PC-9 (cell line): ENCODE measurements around the gene FERMT1. TPM values are rescaled to one million over a fixed set of nuclear protein-coding genes. Genes with fewer than 3 reads are reported as not detected.

ENCODE experiments used
- BruUV-seq: library from RNA; stranded (reverse); fragments of 400-500 nt; replicated peaks from 2 replicates; lab custom pipeline; 2021; lab: Mats Ljungman, UMichigan
- CTCF ChIA-PET: fragments of 300-600 bp; sonication (Branson Sonifier 250); formaldehyde crosslinking; loops from one replicate; lab custom pipeline; 2022; ENCODE audit warnings: antibody characterized with exemption; lab: Charles Lee
- POLR2A ChIA-PET: fragments of 300-600 bp; sonication (Branson Sonifier 250); formaldehyde crosslinking; loops from one replicate; lab custom pipeline; 2022; ENCODE audit warnings: antibody characterized with exemption; ENCODE audit not compliant: unreplicated experiment; lab: Charles Lee
- DNase-seq, 2 experiments: peaks; one replicate each; pipeline versions ENCODE4 v3.0.0 to v3.0.0-alpha.2; 2015 to 2022; ENCODE audit warnings: mixed read lengths in 1 of 2
- H2AFZ ChIP-seq: fragments of 200-600 bp; sonication (generic); 2 replicates; pipeline ENCODE4 v1.8.1; 2017; ENCODE audit warnings: antibody characterized with exemption
- H3F3A ChIP-seq: fragments of 200-600 bp; sonication (generic); 2 replicates; pipeline ENCODE4 v1.8.1; 2017; ENCODE audit warnings: antibody characterized with exemption, mild to moderate bottlenecking, low read depth; ENCODE audit not compliant: insufficient read depth
- H3K27ac ChIP-seq: fragments of 200-600 bp; sonication (generic); 2 replicates; pipeline ENCODE4 v1.6.1; 2016; ENCODE audit warnings: mixed run types
- H3K27me3 ChIP-seq: fragments of 200-600 bp; sonication (generic); 2 replicates; pipeline ENCODE4 v1.6.1; 2016; ENCODE audit warnings: low read depth, mixed run types; ENCODE audit not compliant: insufficient read depth
- H3K36me3 ChIP-seq: fragments of 200-600 bp; sonication (generic); 2 replicates; pipeline ENCODE4 v1.6.1; 2016; ENCODE audit warnings: low read depth, mixed run types
- H3K4me1 ChIP-seq: fragments of 200-600 bp; sonication (generic); replicated peaks from 2 replicates; pipeline ENCODE4 v1.6.1; 2016; ENCODE audit warnings: mixed run types; ENCODE audit not compliant: insufficient read depth
- H3K4me2 ChIP-seq: fragments of 200-600 bp; sonication (generic); 2 replicates; pipeline ENCODE4 v1.6.1; 2017; ENCODE audit warnings: mixed run types
- H3K4me3 ChIP-seq: fragments of 200-600 bp; sonication (generic); 2 replicates; pipeline ENCODE4 v1.6.1; 2016; ENCODE audit warnings: mixed run types
- H3K79me2 ChIP-seq: fragments of 200-600 bp; sonication (generic); 2 replicates; pipeline ENCODE4 v1.6.1; 2017; ENCODE audit warnings: low read depth, mixed run types
- H3K9me2 ChIP-seq: fragments of 200-600 bp; sonication (generic); 2 replicates; pipeline ENCODE4 v1.8.1; 2017; ENCODE audit warnings: mild to moderate bottlenecking; ENCODE audit not compliant: insufficient read depth
- H3K9me3 ChIP-seq: fragments of 200-600 bp; sonication (generic); 2 replicates; pipeline ENCODE4 v1.8.1; 2016; ENCODE audit warnings: low read depth; ENCODE audit not compliant: insufficient read depth
- H4K20me1 ChIP-seq: fragments of 200-600 bp; sonication (generic); 2 replicates; pipeline ENCODE4 v1.8.1; 2017; ENCODE audit not compliant: insufficient read depth
- CTCF ChIP-seq: fragments of 200-600 bp; sonication (generic); conservative IDR thresholded peaks from 2 replicates; pipeline ENCODE4 v1.6.1; 2017; ENCODE audit warnings: mixed run types, antibody characterized with exemption, mild to moderate bottlenecking, moderate library complexity
- EZH2 ChIP-seq: fragments of 200-600 bp; sonication (generic); IDR thresholded peaks from 2 replicates; pipeline ENCODE4 v1.8.0; 2017; ENCODE audit warnings: antibody characterized with exemption, low read depth
- intact Hi-C: fragments of 100-400 bp; cut with micrococcal nuclease; formaldehyde crosslinking; loops from one replicate; pipeline ENCODE4 v1.10.0; 2022; ENCODE audit not compliant: unreplicated experiment
- total RNA-seq: library from RNA; stranded (reverse); gene quantifications from 2 replicates; pipeline ENCODE4 v1.2.3, GENCODE V29; 2021

The FERMT1 gene
- total RNA-seq, 1 experiment from 2014 or later, result 20.6 TPM

- H2AFZ ChIP-seq, result no peak overlapping the region
- H3K9me3 ChIP-seq, result no peaks in the 10 kb centered on the region
- H3K4me1 ChIP-seq, result no peaks in the 10 kb centered on the region
- intact Hi-C loops, result no loop called here
- POLR2A ChIA-PET, result no interaction called here
- no peak for DNase-seq
- no peaks in the 10 kb centered on the region for H3K27me3 ChIP-seq
- BruUV-seq, result no TSS peak
- peaks cover 8% of the 10 kb centered on the region; the same call in 1 of the 2 replicates for H4K20me1 ChIP-seq
- CTCF ChIA-PET, result no interaction called here
- TF ChIP-seq EZH2, result no peak
- TF ChIP-seq CTCF, result no peak
- H3K36me3 ChIP-seq, result 0 out of 2 replicates have a peak, but pooled peaks cover 21% of the 10 kb centered on the region
- H3K79me2 ChIP-seq, result no peaks in the 10 kb centered on the region
- no peaks in the 10 kb centered on the region; the same call in 1 of the 2 replicates for H3F3A ChIP-seq
- H3K4me2 ChIP-seq, result no peak overlapping the region
- H3K9me2 ChIP-seq, result no peaks in the 10 kb centered on the region
- no peak overlapping the region for H3K4me3 ChIP-seq
- no peak overlapping the region for H3K27ac ChIP-seq
Observed at GRCh38 chr20:6079016-6079415, 43.8 kb downstream of the FERMT1 start.

GRCh38 chr20:6075428-6076219 lies 47.2 kb downstream of the FERMT1 start:
- H3K9me3 ChIP-seq, result no peaks in the 10 kb centered on the region
- no peaks in the 10 kb centered on the region for H3K9me2 ChIP-seq
- no peaks in the 10 kb centered on the region for H3K4me1 ChIP-seq
- H2AFZ ChIP-seq, result no peak overlapping the region
- intact Hi-C loops, result no loop called here
- DNase-seq, result no peak
- CTCF ChIA-PET, result interaction anchor here (0.7 kb wide), 1 partner anchor 546 kb away, joined by 11 read pairs; no protein-coding TSS in a partner anchor
- no peaks in the 10 kb centered on the region for H3K27me3 ChIP-seq
- no peak overlapping the region for H3K4me2 ChIP-seq
- no peak overlapping the region for H3K27ac ChIP-seq
- no peaks in the 10 kb centered on the region; the same call in 1 of the 2 replicates for H3F3A ChIP-seq
- POLR2A ChIA-PET, result no interaction called here
- TF ChIP-seq CTCF (no peak), EZH2 (no peak)
- H3K36me3 ChIP-seq, result 0 out of 2 replicates have a peak, but pooled peaks cover 20% of the 10 kb centered on the region
- H3K4me3 ChIP-seq, result no peak overlapping the region
- H4K20me1 ChIP-seq, result peaks cover 8% of the 10 kb centered on the region; the same call in 1 of the 2 replicates
- H3K79me2 ChIP-seq, result no peaks in the 10 kb centered on the region
- no TSS peak for BruUV-seq

GRCh38 chr20:6074784-6075183 lies 48.0 kb downstream of the FERMT1 start:
- Histone ChIP-seq H3K4me2 (no peak overlapping the region), H3K27ac (no peak overlapping the region), H3K36me3 (0 out of 2 replicates have a peak, but pooled peaks cover 20% of the 10 kb centered on the region), H3K4me3 (no peak overlapping the region), H3K27me3 (no peaks in the 10 kb centered on the region), H2AFZ (no peak overlapping the region), H3K4me1 (no peaks in the 10 kb centered on the region), H4K20me1 (peaks cover 8% of the 10 kb centered on the region; the same call in 1 of the 2 replicates), H3K9me3 (no peaks in the 10 kb centered on the region), H3K9me2 (no peaks in the 10 kb centered on the region), H3F3A (no peaks in the 10 kb centered on the region; the same call in 1 of the 2 replicates), H3K79me2 (no peaks in the 10 kb centered on the region)
- POLR2A ChIA-PET, result no interaction called here
- CTCF ChIA-PET, result interaction anchor here (0.6 to 0.7 kb wide), 3 partner anchors 48 to 545 kb away, joined by 3 to 11 read pairs (median 6); partner anchors contain the start of gene FERMT1
- no peak for DNase-seq
- intact Hi-C loops, result loop anchor here (1.0 kb wide), 1 partner anchor 66 kb away; no protein-coding TSS in a partner anchor
- BruUV-seq, result no TSS peak
- no peak for TF ChIP-seq CTCF
- no peak for TF ChIP-seq EZH2
